ENCODE measurements around the gene ZCCHC14. TPM values are rescaled to one million over a fixed set of nuclear protein-coding genes. Genes with fewer than 3 reads are reported as not detected.

ZCCHC14 gene
- total and polyA plus RNA-seq, 4 donors: 7.4 to 31.1 (median 19.3) TPM

DNA sequence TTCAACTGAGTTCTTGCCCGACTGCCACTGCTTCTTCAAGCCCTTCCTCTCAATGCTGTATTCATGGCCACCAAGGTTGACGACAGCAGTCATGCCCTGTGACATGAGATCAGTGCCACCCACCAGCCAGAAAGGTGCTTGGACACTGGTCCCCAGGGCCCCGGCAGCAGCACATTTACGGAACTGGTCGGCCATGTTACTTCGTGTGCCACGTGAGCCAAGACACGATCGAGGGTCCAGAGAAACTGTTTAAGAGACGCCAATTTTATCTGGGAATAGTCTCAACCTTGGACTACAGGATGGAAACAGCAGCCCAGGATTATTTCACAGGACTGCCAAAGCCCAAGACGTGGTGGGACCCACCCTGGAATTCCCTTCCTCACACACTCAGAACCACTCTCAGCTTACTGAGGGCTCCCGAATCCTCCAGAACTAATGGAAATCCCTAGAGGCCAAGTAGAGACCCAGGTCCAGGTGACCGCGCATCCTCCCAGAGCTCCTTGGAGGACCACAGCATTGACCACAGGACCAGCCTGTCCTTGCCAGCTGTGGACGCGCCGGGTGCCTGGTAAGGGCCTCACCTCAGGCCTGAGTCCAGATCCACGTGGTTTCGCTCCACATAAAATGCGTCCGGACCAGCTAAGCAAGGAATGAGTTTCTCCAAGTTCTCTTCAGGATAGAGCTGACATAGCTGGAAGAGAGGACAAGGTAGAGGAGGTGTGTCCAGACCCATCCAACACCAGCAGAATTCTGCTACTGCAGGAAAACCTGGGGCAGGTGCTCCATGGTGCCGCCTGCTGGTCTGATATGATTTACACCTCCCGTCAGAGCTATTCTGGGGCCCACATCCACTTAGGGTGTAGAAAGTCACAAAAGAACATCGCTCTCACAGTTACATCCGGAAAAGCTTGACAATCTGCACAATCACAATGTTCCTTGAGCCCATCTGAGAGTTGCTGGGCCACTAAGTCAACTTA, 72.5 kb downstream of the ZCCHC14 start:
- TF ChIP-seq, protein P1, sequence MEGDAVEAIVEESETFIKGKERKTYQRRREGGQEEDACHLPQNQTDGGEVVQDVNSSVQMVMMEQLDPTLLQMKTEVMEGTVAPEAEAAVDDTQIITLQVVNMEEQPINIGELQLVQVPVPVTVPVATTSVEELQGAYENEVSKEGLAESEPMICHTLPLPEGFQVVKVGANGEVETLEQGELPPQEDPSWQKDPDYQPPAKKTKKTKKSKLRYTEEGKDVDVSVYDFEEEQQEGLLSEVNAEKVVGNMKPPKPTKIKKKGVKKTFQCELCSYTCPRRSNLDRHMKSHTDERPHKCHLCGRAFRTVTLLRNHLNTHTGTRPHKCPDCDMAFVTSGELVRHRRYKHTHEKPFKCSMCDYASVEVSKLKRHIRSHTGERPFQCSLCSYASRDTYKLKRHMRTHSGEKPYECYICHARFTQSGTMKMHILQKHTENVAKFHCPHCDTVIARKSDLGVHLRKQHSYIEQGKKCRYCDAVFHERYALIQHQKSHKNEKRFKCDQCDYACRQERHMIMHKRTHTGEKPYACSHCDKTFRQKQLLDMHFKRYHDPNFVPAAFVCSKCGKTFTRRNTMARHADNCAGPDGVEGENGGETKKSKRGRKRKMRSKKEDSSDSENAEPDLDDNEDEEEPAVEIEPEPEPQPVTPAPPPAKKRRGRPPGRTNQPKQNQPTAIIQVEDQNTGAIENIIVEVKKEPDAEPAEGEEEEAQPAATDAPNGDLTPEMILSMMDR (IDR thresholded peaks at IDR 0.05; ENCODE audit: control extremely low read depth, extremely low read depth): no peak
- no peak overlapping the region for H3K9ac ChIP-seq (ENCODE audit: insufficient read depth in 1 of 2, low read length in 2 of 2)
- ATAC-seq (ENCODE audit: insufficient read depth, low FRiP score) (no peak), DNase-seq (no peak)
- no peaks in the 10 kb centered on the region for H3K4me1 ChIP-seq (ENCODE audit: control insufficient read depth in 5 of 5, insufficient read depth in 5 of 5, low read length in 5 of 5)
- 94% methylated on average over 25 of the region's 25 CpGs for WGBS, 2 donors
- no peaks in the 10 kb centered on the region for H3K27me3 ChIP-seq (ENCODE audit: control insufficient read depth in 3 of 3, insufficient read depth in 3 of 3, low read length in 2 of 3)
- no peak overlapping the region for H3K27ac ChIP-seq (ENCODE audit: low read depth in 1 of 2, low read length in 1 of 2)
- no peak overlapping the region for H3K4me3 ChIP-seq
- no peaks in the 10 kb centered on the region for H3K9me3 ChIP-seq (ENCODE audit: control insufficient read depth in 4 of 4, insufficient read depth in 3 of 4, low read length in 3 of 4)
- H3K36me3 ChIP-seq (ENCODE audit: control insufficient read depth in 4 of 4, insufficient read depth in 4 of 4, low read length in 4 of 4): peaks cover 4 to 51% (median 31%) of the 10 kb centered on the region in 4 donors

DNA sequence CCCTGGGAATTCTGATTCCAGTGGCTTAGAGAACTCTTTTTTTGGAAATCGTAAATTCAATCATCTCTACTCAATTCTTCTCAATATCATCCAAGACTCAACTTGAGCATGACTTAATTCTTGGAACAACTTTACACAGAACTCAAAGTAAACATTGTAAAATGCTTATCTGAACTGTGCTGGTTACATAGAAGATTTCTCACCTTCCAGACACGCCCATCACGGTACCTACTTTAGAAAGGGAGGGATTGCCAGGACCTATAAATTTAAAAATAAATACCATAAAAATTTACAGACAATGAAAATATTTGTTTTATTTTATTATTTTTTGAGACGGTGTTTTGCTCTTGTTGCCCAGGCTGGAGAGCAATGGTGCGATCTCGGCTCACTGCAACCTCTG, 74.2 kb downstream of the ZCCHC14 start:
- WGBS, 2 donors: 74 to 89% methylated on average over 6 of the region's 6 CpGs
- DNase-seq: no peak
- Histone ChIP-seq H3K27me3 (ENCODE audit: control insufficient read depth in 3 of 3, insufficient read depth in 3 of 3, low read length in 2 of 3) (no peaks in the 10 kb centered on the region), H3K9me3 (ENCODE audit: control insufficient read depth in 4 of 4, insufficient read depth in 3 of 4, low read length in 3 of 4) (no peaks in the 10 kb centered on the region), H3K36me3 (ENCODE audit: control insufficient read depth in 4 of 4, insufficient read depth in 4 of 4, low read length in 4 of 4) (peaks cover 6 to 56% (median 30%) of the 10 kb centered on the region in 4 donors), H3K4me3 (no peak overlapping the region), H3K4me1 (ENCODE audit: control insufficient read depth in 5 of 5, insufficient read depth in 5 of 5, low read length in 5 of 5) (no peaks in the 10 kb centered on the region), H3K9ac (ENCODE audit: insufficient read depth in 1 of 2, low read length in 2 of 2) (no peak overlapping the region), H3K27ac (ENCODE audit: low read depth in 1 of 2, low read length in 1 of 2) (no peak overlapping the region)
- no peak for ATAC-seq (ENCODE audit: insufficient read depth, low FRiP score)
- TF ChIP-seq, protein P1 (IDR thresholded peaks at IDR 0.05; ENCODE audit: control extremely low read depth, extremely low read depth): no peak

DNA sequence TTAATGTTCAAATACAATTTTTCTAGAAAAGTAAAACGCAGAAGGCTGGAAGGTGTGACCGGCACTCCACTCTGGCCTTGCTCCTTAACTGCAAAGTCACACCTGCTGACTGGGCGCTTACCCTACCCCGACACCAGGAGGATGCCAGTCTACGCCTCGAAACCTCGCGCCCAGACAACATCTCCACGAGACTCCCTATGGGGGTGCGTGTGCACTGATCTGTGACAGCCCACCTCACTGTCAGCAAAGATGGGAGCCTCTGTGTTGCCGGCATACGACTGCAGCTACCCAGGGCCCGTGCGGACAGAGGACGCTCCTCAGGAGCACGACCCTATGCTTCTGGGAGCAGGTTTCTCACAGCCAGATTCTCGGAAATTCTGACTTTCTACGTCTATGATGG, 74.6 kb downstream of the ZCCHC14 start:
- no peak overlapping the region for H3K9ac ChIP-seq (ENCODE audit: insufficient read depth in 1 of 2, low read length in 2 of 2)
- ATAC-seq (ENCODE audit: insufficient read depth, low FRiP score) (no peak), DNase-seq (no peak)
- TF ChIP-seq, protein P1 (IDR thresholded peaks at IDR 0.05; ENCODE audit: control extremely low read depth, extremely low read depth): no peak
- H3K27ac ChIP-seq (ENCODE audit: low read depth in 1 of 2, low read length in 1 of 2): no peak overlapping the region
- H3K36me3 ChIP-seq (ENCODE audit: control insufficient read depth in 4 of 4, insufficient read depth in 4 of 4, low read length in 4 of 4): peaks cover 6 to 53% (median 33%) of the 10 kb centered on the region in 4 donors
- no peaks in the 10 kb centered on the region for H3K4me1 ChIP-seq (ENCODE audit: control insufficient read depth in 5 of 5, insufficient read depth in 5 of 5, low read length in 5 of 5)
- no peak overlapping the region for H3K4me3 ChIP-seq
- WGBS, 2 donors: 94 to 96% methylated on average over 18 of the region's 18 CpGs
- H3K27me3 ChIP-seq (ENCODE audit: control insufficient read depth in 3 of 3, insufficient read depth in 3 of 3, low read length in 2 of 3): no peaks in the 10 kb centered on the region
- no peaks in the 10 kb centered on the region for H3K9me3 ChIP-seq (ENCODE audit: control insufficient read depth in 4 of 4, insufficient read depth in 3 of 4, low read length in 3 of 4)

All from lung (tissue), 12 donors.